ENCODE measurements around the gene ST6GAL1. TPM values are rescaled to one million over a fixed set of nuclear protein-coding genes. Genes with fewer than 3 reads are reported as not detected.

Gene ST6GAL1
- total and polyA plus RNA-seq, 2 of the 4 experiments (the other 2 are of a cell fraction), result 1.4 to 2.9 TPM

- TF ChIP-seq BHLHE40 (IDR thresholded peaks at IDR 0.05; ENCODE audit: low read depth, low read length), result no peak
Measured at GRCh38 chr3:187102073-187102634, 171.8 kb downstream of the ST6GAL1 start (continued).

- dilution Hi-C loops (cut with HindIII; ENCODE audit: low sequenced_read_pairs, unreplicated experiment) (no loop called here), in situ Hi-C loops (cut with MboI; ENCODE audit: low sequenced_read_pairs) (no loop called here), intact Hi-C loops (cut with micrococcal nuclease) (no loop called here)
- no peak overlapping the region for H3K18ac ChIP-seq (ENCODE audit: low read depth, low read length)
- H3K23ac ChIP-seq (ENCODE audit: low read depth, low read length), result no peak overlapping the region
- peaks cover 5% of the 10 kb centered on the region for H3K4me1 ChIP-seq (ENCODE audit: control insufficient read depth, insufficient read depth, low read length)
- H2AK5ac ChIP-seq (ENCODE audit: low read depth, low read length), result no peak overlapping the region
- no peak overlapping the region for H2AFZ ChIP-seq (replicated peaks; ENCODE audit: low read length, poor library complexity)
- no peak overlapping the region for H2BK5ac ChIP-seq (ENCODE audit: low read depth, low read length, poor library complexity, severe bottlenecking)
- POLR2A ChIA-PET (ENCODE audit: unreplicated experiment), result no interaction called here
- H3K9me3 ChIP-seq (ENCODE audit: control insufficient read depth, insufficient read depth, low read length), result no peaks in the 10 kb centered on the region
- no peak overlapping the region for H2BK20ac ChIP-seq (ENCODE audit: low read depth, low read length)
- H4K5ac ChIP-seq (ENCODE audit: low read depth, low read length), result no peak overlapping the region
- H4K20me1 ChIP-seq (ENCODE audit: insufficient read depth, low read length), result no peaks in the 10 kb centered on the region
- no peak overlapping the region for H2AK9ac ChIP-seq (replicated peaks; ENCODE audit: low read depth, low read length, poor library complexity)
- WGBS, 2 experiments (ENCODE audit: extremely low coverage in 2 of 2, insufficient read length in 1 of 2), result no CpG with 5 or more reads among the region's 5 CpGs
- H2BK15ac ChIP-seq (ENCODE audit: low read depth, low read length), result no peak overlapping the region
- ATAC-seq (ENCODE audit: low read depth) (no peak), DNase-seq (no peak)
- CTCF ChIA-PET, result no interaction called here
- no peaks in the 10 kb centered on the region for H3K79me1 ChIP-seq (ENCODE audit: low read depth in 1 of 2, low read length in 2 of 2)
- no peak overlapping the region for H3K4me3 ChIP-seq (ENCODE audit: insufficient read depth, low read depth, low read length)
- no peak overlapping the region for H4K8ac ChIP-seq (ENCODE audit: low read depth in 2 of 2, low read length in 2 of 2)
- no peak overlapping the region for H4K91ac ChIP-seq (ENCODE audit: insufficient read depth, low read depth, low read length)
- TF ChIP-seq NFE2L2 (IDR thresholded peaks at IDR 0.05; ENCODE audit: low read depth, low read length), result no peak
- no peak for TF ChIP-seq FOS (IDR thresholded peaks at IDR 0.05; ENCODE audit: low read depth, low read length)
- TF ChIP-seq CEBPB (IDR thresholded peaks at IDR 0.05; ENCODE audit: low read depth, low read length), result no peak
- TF ChIP-seq RAD21 (IDR thresholded peaks at IDR 0.05; ENCODE audit: low read length), result no peak
- no peak for TF ChIP-seq MAFK (IDR thresholded peaks at IDR 0.05; ENCODE audit: low read depth, low read length)
- no peak for TF ChIP-seq SMC3 (IDR thresholded peaks at IDR 0.05; ENCODE audit: low read depth, low read length)
- no peak for TF ChIP-seq ELK1 (IDR thresholded peaks at IDR 0.05; ENCODE audit: borderline replicate concordance, low read depth, low read length)
- TF ChIP-seq BHLHE40 (IDR thresholded peaks at IDR 0.05; ENCODE audit: low read depth, low read length), result no peak
- no peak for TF ChIP-seq MXI1 (IDR thresholded peaks at IDR 0.05; ENCODE audit: borderline replicate concordance, low read depth, low read length)
- no peak for TF ChIP-seq CHD1 (IDR thresholded peaks at IDR 0.05; ENCODE audit: low read depth, low read length)
- TF ChIP-seq RFX5 (IDR thresholded peaks at IDR 0.05; ENCODE audit: low read depth, low read length), result no peak
- no peak for TF ChIP-seq USF2 (IDR thresholded peaks at IDR 0.05; ENCODE audit: low read depth, low read length)
- TF ChIP-seq CTCF (conservative IDR thresholded peaks at IDR 0.05; ENCODE audit: low read depth, low read length), result no peak
- TF ChIP-seq MAZ (IDR thresholded peaks at IDR 0.05; ENCODE audit: borderline replicate concordance, low read depth, low read length), result no peak
- H2BK120ac ChIP-seq (ENCODE audit: low read depth, low read length), result no peak overlapping the region
- no TSS peak for BruUV-seq (replicated peaks)
- H3K27me3 ChIP-seq (ENCODE audit: control insufficient read depth, insufficient read depth, low read length), result no peaks in the 10 kb centered on the region
- H3K9ac ChIP-seq (ENCODE audit: low read depth, low read length), result no peak overlapping the region
- no peak overlapping the region for H3K56ac ChIP-seq (ENCODE audit: extremely low read depth, insufficient read depth, low read length)
- H3K36me3 ChIP-seq (ENCODE audit: control insufficient read depth, insufficient read depth, low read length), result no peaks in the 10 kb centered on the region
- H3K27ac ChIP-seq (ENCODE audit: insufficient read depth, low read length), result no peak overlapping the region
- 0 out of 2 replicates have a peak, but pooled peaks cover 7% of the 10 kb centered on the region for H3K9me1 ChIP-seq (ENCODE audit: insufficient read depth, low read length)
- H3K4ac ChIP-seq (ENCODE audit: low read depth, low read length), result no peak overlapping the region
- no peak overlapping the region for H3K14ac ChIP-seq (replicated peaks; ENCODE audit: low read depth, low read length)
- no peak overlapping the region for H3K4me2 ChIP-seq (ENCODE audit: low read depth, low read length)
Measured at GRCh38 chr3:187103251-187103650, 172.9 kb downstream of the ST6GAL1 start.
